GM19467 (cell line): ENCODE measurements around the gene LRP11.
A peak's percentile ranks its signal among the peaks of the same experiment; 100 is the strongest.
"Not testable (repeated sequence)": the region's sequence is repeated elsewhere in the genome, so short reads cannot be mapped to it uniquely, and the experiment has no call there.

ENCODE experiments used
- ATAC-seq: cut with Tn5 transposase; IDR thresholded peaks from one replicate; pipeline ENCODE4 v1.9.1; 2021; ENCODE audit warnings: mild to moderate bottlenecking, moderate library complexity; ENCODE audit not compliant: unreplicated experiment

Gene LRP11

DNA sequence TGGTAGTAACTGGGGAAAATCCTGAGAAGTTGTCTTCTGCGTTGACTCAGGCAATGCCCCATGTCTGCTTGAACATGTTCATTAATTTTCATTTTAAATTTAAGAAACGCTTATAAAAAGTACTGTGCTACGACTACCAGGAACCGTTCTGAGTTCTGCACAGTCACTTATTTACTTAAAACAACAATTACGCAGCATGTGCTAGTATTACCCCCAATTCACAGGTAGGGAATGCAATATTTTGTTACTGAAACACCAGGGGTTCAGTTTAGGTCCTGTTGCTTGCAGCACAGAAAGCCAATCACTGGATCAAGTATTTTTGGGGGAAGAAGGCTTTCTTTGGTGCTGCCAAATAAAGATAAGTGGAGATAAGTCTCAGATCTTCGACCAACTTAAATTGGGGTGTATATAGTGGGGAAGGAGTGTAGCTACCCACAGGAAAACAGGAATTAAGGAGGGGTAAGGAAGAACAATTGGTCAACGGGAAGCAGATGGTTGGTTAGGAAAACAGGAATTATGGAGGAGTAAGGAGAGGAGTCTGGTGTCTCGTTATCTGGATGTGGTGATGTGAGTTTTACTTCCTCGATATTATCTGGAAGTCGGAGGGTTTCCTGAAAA, 5.2 kb upstream of the LRP11 start:
- ATAC-seq: no peak

DNA sequence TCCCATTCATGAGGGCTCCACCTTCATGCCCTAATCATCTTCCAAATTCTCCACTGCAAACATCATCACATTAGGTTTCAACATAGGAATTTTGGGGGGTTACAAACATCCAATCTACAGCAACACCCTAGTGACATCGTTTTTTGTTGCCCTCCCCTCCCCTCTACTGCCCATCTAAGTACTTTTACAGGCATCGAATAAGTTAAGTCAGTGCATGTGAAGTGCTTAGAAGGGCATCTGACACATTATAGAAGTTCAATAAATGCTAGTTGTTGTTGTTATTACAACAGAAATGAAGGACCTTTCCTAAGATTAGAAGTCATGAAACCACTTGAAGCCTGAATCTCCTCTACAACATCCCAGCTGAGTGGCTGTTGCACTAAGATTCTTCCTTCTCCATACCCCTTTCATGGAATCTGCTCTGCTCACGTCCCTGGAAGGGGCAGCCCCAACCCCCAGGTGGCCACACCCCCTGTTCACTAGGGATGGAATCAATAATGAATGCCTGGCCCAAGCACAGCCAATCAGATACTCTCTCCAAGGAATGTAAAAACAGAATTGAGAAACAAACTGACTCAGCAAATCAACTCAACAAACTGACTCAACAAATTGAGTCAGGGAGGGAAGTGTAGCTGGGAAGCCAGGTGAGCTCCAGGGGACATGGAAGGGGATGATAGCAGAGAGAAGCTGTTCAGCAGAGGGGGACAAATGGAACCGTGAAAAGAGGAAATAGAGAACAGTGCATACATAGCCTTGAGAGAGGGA, 3.9 kb upstream of the LRP11 start:
- no peak for ATAC-seq

DNA sequence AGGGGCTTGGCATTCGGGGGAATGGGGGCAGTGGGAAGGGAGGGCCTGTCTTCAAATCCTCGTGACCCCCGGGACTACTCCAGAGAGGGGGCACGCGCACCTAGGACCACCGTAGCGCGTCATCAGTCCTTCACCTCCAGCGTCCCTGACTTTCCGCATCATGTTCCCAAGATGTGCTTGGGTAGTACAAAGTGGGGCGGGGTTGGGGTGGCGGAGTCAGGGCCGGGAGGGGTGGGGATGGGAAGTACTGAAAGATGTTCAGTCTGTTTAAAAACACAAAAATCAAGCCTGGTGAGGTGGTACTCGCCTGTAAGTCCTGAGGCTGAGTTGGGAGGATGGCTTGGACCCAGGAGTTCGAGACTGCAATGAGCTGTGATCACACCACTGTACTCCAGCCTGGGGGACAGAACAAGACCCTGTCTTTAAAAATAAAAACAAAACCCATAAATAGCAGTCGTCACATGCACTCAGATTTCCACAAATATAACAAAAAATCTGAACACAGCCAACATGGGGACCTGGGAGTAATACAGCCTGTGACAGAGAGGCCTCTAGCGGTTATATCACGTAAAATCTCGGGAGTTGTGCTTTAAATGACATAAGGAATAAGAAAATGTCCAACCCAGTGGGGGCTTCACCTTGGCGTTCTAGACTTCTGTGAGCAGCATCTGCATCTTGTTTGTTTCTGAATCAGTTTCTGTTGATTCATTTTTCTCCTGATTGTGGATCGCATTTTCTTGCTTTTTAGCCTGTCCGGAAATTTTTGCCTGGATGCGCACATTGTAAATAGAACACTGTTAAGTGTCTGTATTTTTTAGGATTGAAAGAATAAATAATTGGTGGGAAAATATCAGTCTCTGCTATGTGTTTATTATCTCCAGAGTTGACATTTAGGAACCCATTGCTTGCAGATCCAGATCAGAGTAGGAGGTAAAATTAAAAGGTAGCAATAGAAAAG, 698 bp upstream of the LRP11 start:
- ATAC-seq: no peak

DNA sequence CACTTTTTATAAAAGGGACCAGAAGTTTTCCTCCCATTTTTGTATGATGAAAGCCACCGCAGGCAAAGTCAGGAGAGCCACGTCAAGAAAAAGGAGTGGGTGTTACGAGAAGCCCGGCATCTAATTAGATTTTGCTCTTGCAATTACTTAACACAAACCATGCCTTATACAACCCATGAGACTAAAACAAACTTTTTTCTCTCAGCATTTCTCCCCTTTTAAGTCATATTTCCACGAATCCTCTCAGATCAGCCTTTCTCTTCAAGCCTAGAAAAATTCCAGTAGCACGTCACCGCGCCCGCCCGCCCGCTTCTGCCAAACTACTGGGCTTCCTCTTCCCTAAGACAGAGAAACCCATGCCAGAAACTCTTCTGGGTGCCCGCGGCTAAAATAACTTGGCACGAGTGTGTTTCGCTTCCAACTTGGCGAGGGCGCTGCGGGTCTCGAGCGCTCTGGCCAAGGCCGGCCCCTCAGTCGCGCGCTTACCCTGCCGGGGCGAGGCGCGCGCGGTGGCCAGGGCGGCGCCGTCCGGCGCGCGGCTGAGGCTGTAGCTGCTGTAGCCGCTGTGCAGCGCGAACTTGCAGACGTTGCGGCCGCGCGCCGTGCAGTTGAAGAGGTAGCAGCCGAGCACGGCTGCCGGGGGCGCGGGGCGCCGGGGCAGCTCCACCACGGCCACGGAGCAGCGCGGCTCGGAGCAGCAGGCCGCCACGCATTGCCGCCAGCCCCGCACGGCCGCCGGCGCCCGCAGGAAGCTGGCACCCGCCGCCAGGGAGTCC, 1.0 kb downstream of the LRP11 start:
- peak; percentile 31 for ATAC-seq

DNA sequence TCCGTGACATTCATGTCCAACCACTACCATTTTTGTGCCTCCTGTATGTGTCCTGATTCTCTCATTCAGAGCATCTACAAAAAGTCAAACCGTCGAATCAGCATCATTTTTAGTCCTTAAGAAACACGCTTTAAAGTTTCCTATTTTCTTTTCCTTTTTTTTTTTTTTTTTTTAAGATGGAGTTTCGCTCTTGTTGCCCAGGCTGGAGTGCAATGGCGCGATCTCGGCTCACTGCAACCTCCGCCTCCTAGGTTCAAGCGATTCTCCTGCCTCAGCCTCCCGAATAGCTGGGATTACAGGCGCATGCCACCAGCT, 1.8 kb downstream of the LRP11 start:
- ATAC-seq: not testable (repeated sequence)

DNA sequence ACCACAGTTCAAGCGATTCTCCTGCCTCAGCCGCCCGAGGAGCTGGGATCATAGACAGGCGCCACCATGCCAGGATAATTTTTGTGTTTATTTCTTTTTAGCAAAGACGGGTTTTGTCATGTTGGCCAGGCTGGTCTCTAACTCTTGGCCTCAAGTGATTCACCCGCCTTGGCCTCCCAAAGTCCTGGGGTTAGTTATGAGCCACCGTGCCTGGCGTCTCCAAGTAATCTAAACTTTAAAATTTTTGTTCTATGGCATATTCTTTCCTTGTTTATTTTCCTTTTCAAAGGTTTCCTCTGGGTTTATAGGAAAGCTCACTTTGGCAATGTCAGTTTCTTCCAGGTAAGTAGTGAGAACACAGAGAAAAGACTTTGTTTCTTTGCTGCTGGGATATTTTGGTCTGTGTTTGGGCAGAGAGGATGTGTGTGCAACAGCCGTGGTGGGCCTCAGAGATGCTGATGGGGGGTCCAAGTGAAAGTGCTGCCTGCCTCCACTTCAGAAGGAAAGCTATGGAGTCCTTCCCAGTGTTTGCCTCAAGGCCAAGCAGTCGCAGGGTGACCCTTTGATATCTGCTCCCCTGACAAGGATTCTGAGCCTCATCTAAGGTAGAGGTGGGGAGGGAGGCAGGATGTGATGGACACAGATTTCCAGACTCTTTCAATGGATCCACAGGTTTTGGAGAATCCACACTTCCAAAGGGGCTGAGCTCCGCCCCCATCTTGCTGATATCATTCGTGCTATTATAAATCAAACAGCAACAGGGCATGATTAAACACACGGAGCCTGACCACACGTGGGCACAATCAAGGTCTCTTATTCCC, 2.3 kb downstream of the LRP11 start:
- no peak for ATAC-seq

DNA sequence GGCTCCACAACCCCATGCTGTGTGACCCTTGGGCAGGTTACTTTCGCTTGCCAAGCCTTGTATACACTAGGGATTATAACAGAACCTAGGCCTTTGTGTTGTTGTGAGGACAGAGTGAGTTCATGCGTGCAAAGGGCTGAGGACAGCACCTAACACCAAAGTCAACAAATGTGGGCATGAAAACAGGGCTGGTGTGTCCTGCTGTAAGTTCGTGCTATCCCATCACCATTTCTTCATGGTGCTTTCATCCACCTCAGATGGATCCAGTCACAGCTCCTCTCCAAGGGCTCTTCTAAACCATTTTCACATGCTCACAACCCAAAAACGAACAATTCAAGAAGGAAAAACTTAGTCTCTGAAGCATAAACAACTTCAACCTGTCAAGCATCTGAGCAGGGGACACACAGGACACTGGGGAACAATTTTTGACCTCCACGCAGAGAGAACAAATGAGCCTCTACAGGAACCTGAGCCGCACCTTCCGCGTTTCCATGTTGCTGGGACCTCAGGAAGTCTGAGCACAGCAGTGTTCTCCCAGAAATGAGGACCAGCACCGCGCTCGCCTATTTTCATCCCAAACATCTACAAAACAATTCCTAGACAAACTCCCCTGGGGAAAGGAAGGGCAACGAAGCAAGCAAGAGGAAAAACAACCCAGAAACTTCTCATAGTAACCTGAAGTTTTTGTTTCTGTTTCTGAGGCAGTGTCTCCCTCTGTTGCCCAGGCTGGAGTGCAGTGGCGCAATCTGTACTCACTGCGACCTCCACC, 3.1 kb downstream of the LRP11 start:
- ATAC-seq: no peak

DNA sequence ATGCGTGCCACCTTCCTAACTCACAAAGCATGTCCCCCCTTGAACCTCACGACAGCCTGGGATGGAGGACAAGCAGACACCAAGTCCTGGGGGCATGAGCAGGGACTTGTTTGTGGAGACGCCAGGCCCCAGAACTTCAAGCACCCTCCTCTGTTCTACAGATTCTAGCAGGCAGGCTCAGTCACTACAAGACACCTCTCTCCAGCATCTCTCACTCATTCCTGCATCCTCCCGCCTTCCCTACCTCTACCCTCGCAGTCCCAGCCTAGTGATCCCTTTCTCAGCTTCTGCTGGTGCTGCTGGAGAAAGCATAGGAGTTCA, 3.7 kb downstream of the LRP11 start:
- ATAC-seq: no peak

DNA sequence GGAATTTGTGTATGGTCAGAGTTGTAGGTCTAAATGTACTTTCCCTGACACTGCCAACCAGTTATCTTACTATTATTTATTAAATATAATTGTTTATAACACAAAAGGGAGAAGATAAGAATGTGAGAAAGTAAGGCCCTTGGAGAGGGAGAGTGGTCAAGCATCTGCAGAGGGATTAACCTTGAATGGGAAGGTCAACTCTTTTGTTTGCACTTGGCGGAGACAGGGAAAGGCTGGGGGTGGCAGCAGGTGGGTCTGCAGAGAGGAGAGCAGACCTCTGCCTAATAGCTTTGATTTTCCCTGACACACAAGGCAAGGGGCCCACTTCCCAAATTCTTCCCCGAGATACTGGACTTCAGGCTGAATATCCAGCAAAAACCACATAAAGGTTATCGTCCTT, 4.2 kb downstream of the LRP11 start:
- ATAC-seq: no peak

DNA sequence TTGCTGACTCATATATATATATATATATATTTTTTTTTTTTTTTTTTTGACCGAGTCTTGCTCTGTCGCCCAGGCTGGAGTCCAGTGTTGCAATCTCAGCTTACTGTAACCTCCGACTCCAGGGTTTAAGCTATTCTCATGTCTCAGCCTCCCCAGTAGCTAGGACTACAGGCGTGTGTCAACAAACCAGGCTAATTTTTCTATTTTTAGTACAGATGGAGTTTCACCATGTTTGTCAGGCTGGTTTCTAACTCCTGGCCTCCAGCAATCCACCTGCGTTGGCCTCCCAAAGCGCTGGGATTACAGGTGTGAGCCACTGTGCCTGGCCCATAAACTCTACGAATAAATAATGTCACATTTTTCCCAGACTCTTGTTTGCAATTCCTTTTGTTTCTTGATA, 4.8 kb downstream of the LRP11 start:
- ATAC-seq: no peak

DNA sequence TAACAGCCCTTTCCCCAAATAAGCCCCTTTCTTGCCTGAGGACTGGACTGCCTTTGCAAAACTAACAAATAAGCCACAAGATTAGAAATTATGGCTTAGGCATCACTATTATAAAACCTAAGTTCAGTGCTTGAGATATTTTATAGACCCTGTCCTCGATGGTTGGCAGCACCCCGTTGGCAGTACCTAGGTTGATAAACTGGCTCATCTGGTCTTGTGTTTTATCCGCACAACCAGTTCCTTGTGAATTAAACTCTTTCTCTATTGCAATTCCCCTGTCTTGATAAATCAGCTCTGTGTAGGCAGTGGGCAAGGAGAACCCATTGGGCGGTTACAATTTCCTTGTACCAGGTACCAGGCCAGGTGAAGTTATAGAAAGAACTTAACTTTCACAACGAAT, 6.6 kb downstream of the LRP11 start:
- ATAC-seq: no peak

DNA sequence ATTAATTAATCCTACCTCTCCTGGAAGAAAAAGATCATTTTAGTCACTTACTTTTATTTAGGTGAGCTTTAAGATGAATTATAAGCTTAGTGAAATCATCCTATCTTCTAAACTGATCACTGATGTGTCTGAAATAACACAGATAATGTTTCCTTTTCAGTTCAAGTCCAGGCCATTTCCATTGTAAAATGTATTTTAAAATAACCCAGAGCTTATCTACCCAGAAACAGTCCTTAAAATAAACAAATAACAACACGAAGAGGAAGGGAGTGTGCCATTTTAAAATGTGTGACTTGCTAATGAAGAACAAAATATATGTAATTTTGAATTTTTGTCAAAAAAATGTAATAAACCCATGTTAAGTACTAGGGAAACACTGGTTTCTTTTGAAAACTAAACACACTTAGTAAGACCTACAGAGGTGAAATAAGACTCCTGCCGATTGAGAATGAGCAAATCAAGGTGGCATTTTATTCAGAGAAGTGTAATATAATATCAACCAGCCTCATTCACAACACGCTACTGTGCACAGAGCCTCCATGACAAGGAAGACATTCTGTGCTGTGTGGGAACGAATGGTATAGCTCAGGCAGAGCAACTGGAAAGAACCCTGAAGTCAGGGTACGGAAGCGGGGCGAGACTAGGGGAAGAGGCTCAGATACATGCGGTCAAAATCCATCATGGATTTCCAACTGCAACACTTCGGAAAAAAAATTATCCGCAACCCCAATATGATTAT, 7.7 kb downstream of the LRP11 start:
- no peak for ATAC-seq

DNA sequence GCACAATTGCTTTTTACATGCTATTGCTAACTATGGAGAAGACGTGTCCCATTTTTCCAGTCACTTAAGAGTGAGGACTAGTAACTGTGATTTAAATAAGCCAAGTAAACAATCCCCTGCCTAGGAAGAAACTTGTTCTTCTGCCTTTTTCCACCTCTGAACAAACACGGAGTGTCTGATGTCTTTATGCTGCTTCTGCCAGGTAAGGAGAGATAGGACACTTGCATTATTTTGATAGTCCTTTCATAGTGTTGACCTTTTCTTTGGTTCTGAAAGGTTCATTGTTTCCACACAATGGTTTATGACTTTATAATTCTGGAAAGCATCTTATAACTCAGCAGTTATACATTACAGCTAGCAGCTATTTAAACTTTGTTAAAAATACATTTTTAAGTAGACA, 8.4 kb downstream of the LRP11 start:
- no peak for ATAC-seq

DNA sequence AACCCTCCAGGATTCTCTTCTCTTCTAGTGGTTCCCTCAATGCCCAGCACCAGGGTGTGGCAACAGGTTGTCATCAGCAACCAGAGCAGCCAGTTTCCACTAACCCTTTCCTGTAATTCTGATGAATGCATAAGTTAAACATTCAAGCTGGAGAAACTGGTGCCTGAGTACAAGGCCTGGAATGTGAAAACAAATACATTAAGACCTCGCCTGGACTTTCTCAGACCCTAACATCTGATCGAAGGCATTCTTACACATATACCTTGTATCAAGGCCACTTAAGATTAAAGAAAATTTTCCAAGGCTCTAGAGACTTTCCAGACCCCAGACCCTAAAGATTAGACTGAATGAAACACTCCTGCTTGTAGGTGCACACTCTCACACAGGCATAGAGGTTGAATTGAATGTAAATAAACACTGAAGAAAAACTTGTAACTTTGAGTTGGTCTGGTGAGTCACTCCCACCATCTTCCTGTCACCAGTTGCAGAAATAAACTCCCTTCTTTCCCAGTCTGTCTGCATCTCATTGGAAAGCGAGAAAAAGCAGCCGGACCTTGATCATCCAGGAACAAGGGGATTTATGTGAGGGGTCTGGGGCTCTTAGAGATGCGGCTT, 9.0 kb downstream of the LRP11 start:
- ATAC-seq: no peak

DNA sequence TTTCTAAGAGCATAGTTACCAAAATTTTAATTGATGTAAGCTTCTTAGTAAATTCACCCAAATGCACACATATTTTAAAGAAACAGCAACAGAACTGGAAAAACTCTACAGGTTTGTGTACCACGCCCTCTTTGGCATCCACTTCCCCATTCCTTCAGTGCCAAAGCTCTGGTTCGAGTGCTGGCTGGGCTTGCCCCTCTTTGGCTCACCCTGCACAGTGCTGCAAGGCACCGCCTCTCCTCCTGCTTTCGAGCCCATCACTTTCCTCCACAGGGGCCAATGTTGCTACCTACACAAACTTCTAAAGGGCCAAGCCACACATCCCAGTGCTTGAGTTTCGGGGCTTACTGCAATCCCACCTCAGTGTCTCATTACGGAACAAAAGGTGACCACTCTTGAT, 9.6 kb downstream of the LRP11 start:
- ATAC-seq: no peak

DNA sequence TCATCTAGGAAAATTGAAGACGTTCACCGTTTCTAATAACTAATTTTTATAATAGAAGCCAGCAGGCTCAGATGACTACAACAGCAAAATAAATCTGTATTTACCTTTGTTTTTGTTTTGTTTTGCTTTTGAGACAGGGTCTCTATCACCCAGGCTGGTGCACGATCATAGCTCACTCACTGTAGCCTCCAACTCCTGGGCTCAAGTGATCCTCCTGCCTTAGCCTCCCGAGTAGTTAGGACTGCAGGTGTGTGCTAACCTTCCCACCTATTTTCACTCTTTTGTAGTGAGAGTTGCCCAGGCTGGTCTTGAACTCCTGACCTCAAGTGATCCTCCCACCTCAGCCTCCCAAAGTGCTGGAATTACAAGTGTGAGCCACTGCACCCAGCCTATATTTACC, 10.1 kb downstream of the LRP11 start:
- ATAC-seq: not testable (repeated sequence)

DNA sequence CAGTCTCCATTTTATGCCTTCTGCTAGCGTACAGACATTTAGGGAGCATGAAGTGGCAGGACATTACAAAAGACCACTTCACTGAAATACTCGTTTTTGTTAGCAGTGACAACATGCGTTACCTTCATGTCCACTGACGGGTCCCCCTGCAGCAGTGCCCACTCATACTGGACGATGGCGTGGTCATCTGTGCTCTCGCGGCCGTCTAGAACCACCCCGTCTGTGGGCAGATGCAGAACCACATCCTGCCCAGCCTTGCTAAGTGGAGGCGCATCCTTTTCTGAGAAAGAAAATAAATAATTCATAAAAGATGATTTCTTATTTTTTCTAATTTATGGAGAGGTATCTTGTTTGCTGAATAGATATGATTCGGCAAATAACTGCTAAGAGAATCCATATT, 11.3 kb downstream of the LRP11 start:
- ATAC-seq: no peak

DNA sequence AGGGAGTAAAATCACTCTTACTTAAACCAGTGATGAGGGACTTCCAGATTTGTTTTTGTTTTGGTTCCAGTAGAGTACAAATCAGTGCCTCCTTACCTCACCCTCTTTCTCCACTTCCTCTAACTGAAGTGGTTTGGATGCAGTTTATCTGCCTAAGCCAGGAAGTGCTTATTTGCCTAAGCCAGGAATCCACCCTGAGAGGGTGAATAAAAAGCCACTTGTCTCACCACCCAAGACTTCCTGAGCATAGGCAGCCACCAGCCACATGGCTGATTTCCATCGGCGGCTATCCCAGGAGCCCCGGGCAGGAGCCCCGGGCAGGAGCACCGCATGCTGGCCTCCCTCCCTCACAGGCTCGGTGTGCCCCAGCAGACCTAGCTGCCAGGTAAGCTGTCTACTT, 12.0 kb downstream of the LRP11 start:
- no peak for ATAC-seq
